Endothelial cell of umbilical vein (primary cell): ENCODE measurements around the gene NABP1. TPM values are rescaled to one million over a fixed set of nuclear protein-coding genes. Genes with fewer than 3 reads are reported as not detected.
A peak's percentile ranks its signal among the peaks of the same experiment; 100 is the strongest.

Source experiments
- BruUV-seq: library from RNA; stranded (reverse); fragments of 400-500 nt; replicated peaks from 2 replicates; lab custom pipeline; 2021; lab: Mats Ljungman, UMichigan
- CTCF ChIA-PET: fragments of 300-600, 350-600 bp; sonication (Branson Sonifier 250); formaldehyde crosslinking; loops from one replicate; lab custom pipeline; 2021; ENCODE audit warnings: antibody characterized with exemption, inconsistent platforms; lab: Charles Lee
- POLR2A ChIA-PET: fragments of 300-600, 350-600 bp; sonication (Branson Sonifier 250); formaldehyde crosslinking; loops from one replicate; lab custom pipeline; 2021; ENCODE audit warnings: antibody characterized with exemption, inconsistent platforms; lab: Charles Lee
- DNase-seq: peaks from one replicate; pipeline ENCODE4 v3.0.0-alpha.2; 2011; ENCODE audit warnings: low read depth, low spot score
- FAIRE-seq: peaks from 2 replicates; lab custom pipeline; 2011; peaks lifted over from hg19 to GRCh38; lab: Jason Lieb, UNC
- H2AFZ ChIP-seq: 2 replicates; pipeline ENCODE4 v1.6.0; 2012; ENCODE audit warnings: low read depth, low read length, control low read depth, inconsistent platforms
- H3K27ac ChIP-seq: 2 replicates; pipeline ENCODE4 v1.5.1; 2011; ENCODE audit warnings: low read depth, mild to moderate bottlenecking, control low read depth, low read length, moderate library complexity; ENCODE audit not compliant: insufficient read depth
- H3K27me3 ChIP-seq, 2 experiments: 2 replicates each; pipeline versions ENCODE4 v1.6.0 to v1.6.1; 2011; ENCODE audit warnings: low read length in 2 of 2, mixed read lengths in 1 of 2; ENCODE audit not compliant: control insufficient read depth in 2 of 2, insufficient read depth in 2 of 2
- H3K36me3 ChIP-seq, 2 experiments: 2 replicates in 1 of 2; 3 replicates in 1 of 2; pipeline ENCODE4 v1.5.1; 2011; ENCODE audit warnings: low read length in 2 of 2, mild to moderate bottlenecking in 1 of 2, moderate library complexity in 1 of 2; ENCODE audit not compliant: control insufficient read depth in 2 of 2, insufficient read depth in 2 of 2; ENCODE audit errors: extremely low read depth in 1 of 2
- H3K4me1 ChIP-seq: 3 replicates; pipeline ENCODE4 v1.5.1; 2011; ENCODE audit warnings: mild to moderate bottlenecking, low read length; ENCODE audit not compliant: control insufficient read depth, insufficient read depth; ENCODE audit errors: extremely low read depth
- H3K4me2 ChIP-seq: 2 replicates; pipeline ENCODE4 v1.6.1; 2011; ENCODE audit warnings: low read length, control low read depth, mixed read lengths; ENCODE audit not compliant: insufficient read depth
- H3K4me3 ChIP-seq, 3 experiments: fragments of 200-600 bp in 1 of 3; sonication (generic), shearing (Covaris generic) in 1 of 3; replicated peaks in 1 of 3; 2 replicates each; pipeline ENCODE4 v1.5.1; 2011 to 2016; ENCODE audit warnings: control low read depth in 3 of 3, low read length in 3 of 3, mild to moderate bottlenecking in 2 of 3, inconsistent platforms in 1 of 3, low read depth in 1 of 3, moderate library complexity in 1 of 3; ENCODE audit not compliant: insufficient read depth in 1 of 3
- H3K79me2 ChIP-seq: 2 replicates; pipeline ENCODE4 v1.6.0; 2012; ENCODE audit warnings: low read length, inconsistent platforms; ENCODE audit not compliant: control insufficient read depth, insufficient read depth
- H3K9ac ChIP-seq: replicated peaks from 2 replicates; pipeline ENCODE3; 2011; ENCODE audit warnings: low read length, control low read depth; ENCODE audit not compliant: insufficient read depth; ENCODE audit errors: extremely low read depth
- H3K9me1 ChIP-seq: replicated peaks from 3 replicates; pipeline ENCODE4 v1.6.0; 2011; ENCODE audit warnings: mild to moderate bottlenecking, low read length; ENCODE audit not compliant: control insufficient read depth, insufficient read depth; ENCODE audit errors: extremely low read depth
- H3K9me3 ChIP-seq: replicated peaks from 2 replicates; pipeline ENCODE4 v1.5.1; 2012; ENCODE audit warnings: low read length, inconsistent platforms; ENCODE audit not compliant: control insufficient read depth, insufficient read depth
- H4K20me1 ChIP-seq: replicated peaks from 2 replicates; pipeline ENCODE3; 2011; ENCODE audit warnings: mild to moderate bottlenecking, low read length; ENCODE audit not compliant: control insufficient read depth, insufficient read depth; ENCODE audit errors: extremely low read depth
- GATA2 ChIP-seq: IDR thresholded peaks from 2 replicates; pipeline ENCODE4 v1.7.0; 2011; ENCODE audit warnings: low read depth, mild to moderate bottlenecking, moderate library complexity, mixed read lengths, low read length; ENCODE audit not compliant: insufficient read length, insufficient read depth
- JUN ChIP-seq: IDR thresholded peaks from 2 replicates; pipeline ENCODE4 v1.6.1; 2011; ENCODE audit warnings: borderline replicate concordance, low read depth; ENCODE audit not compliant: insufficient read length, insufficient read depth
- POLR2A ChIP-seq: IDR thresholded peaks from 2 replicates; pipeline ENCODE4 v1.6.1; 2012; ENCODE audit warnings: low read depth, mild to moderate bottlenecking, control low read depth, low read length
- POLR2AphosphoS5 ChIP-seq: IDR thresholded peaks from 2 replicates; pipeline ENCODE4 v1.6.1; 2012; ENCODE audit warnings: low read depth, mild to moderate bottlenecking, control low read depth, low read length, moderate library complexity; ENCODE audit not compliant: insufficient read depth
- dilution Hi-C: fragments of 300-500 bp; cut with MboI; formaldehyde crosslinking; loops from one replicate; pipeline ENCODE4 v1.15.0; 2019; ENCODE audit warnings: low sequenced_read_pairs; ENCODE audit not compliant: extremely low pct_ligation_motif_present
- intact Hi-C: fragments of 100-400 bp; cut with micrococcal nuclease; formaldehyde crosslinking; loops from one replicate; pipeline ENCODE4 v1.10.0; 2022
- polyA plus RNA-seq, 4 experiments: library from polyadenylated mRNA; depleted of rRNA in 3 of 4; stranded (reverse) in 3 of 4; unstranded in 1 of 4; fragments of >200 nt; gene quantifications; 2 replicates each; pipeline versions ENCODE4 v1.2.1 to v1.2.3, GENCODE V29; 2011 to 2012; ENCODE audit warnings: missing spikeins in 1 of 4
- total RNA-seq: library from RNA; stranded (reverse); gene quantifications from 2 replicates; pipeline ENCODE4 v1.2.3, GENCODE V29; 2021
- TF ChIP-seq, protein P1 (sequence below): IDR thresholded peaks from 2 replicates; pipeline ENCODE4 v1.6.1; 2011; ENCODE audit not compliant: insufficient read depth, insufficient read length
- TF ChIP-seq, protein P2 (sequence below), 2 donors: IDR thresholded peaks; 1 replicate in 1 of 2; 2 replicates in 1 of 2; pipeline ENCODE4 v1.5.1; 2011; ENCODE audit warnings: low read length in 2 of 2, mild to moderate bottlenecking in 2 of 2, moderate library complexity in 2 of 2, control low read depth in 1 of 2, inconsistent platforms in 1 of 2, low read depth in 1 of 2; ENCODE audit not compliant: insufficient read depth in 1 of 2; ENCODE audit errors: extremely low read depth in 1 of 2

The NABP1 gene
- total and polyA plus RNA-seq, 2 donors (not counting 3 experiments of a cell fraction or from before 2014, with no cell fraction given): 14.7 to 47.6 TPM

DNA sequence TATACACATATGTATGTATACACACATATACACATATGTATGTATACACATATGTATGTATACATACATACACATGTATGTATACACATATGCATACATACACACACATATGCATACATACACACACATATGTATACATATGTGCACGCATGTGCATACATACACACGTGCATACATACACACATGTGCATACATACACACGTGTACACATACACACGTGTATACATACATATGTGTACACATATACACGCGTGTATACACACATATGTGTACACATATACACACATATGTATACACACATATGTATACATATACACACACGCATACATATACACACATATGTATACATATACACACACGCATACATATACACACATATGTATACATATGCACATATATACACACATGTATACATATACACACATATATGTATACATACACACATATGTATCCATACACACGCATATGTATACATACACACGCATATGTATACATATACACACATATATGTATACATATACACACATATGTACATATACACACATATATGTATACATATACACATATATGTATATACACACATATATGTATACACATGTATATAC is 21.5 kb downstream of the NABP1 start:
- Histone ChIP-seq H3K4me3 (no peak overlapping the region), H3K9ac (no peak overlapping the region), H3K27me3 (no peaks in the 10 kb centered on the region), H3K4me2 (no peak overlapping the region), H2AFZ (no peak overlapping the region), H3K79me2 (no peaks in the 10 kb centered on the region), H3K27ac (no peak overlapping the region), H3K4me1 (no peaks in the 10 kb centered on the region), H4K20me1 (no peaks in the 10 kb centered on the region), H3K9me3 (no peaks in the 10 kb centered on the region), H3K9me1 (no peaks in the 10 kb centered on the region), H3K36me3 (no peaks in the 10 kb centered on the region)
- intact Hi-C loops (no loop called here), dilution Hi-C loops (no loop called here)
- ChIA-PET CTCF (no interaction called here), POLR2A (no interaction called here)
- BruUV-seq: no TSS peak
- TF ChIP-seq, protein P1, sequence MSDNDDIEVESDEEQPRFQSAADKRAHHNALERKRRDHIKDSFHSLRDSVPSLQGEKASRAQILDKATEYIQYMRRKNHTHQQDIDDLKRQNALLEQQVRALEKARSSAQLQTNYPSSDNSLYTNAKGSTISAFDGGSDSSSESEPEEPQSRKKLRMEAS: no peak
- TF ChIP-seq JUN: no peak
- TF ChIP-seq POLR2A: peak; percentile 45
- TF ChIP-seq POLR2AphosphoS5: no peak
- no peak for FAIRE-seq
- no peak for DNase-seq

DNA sequence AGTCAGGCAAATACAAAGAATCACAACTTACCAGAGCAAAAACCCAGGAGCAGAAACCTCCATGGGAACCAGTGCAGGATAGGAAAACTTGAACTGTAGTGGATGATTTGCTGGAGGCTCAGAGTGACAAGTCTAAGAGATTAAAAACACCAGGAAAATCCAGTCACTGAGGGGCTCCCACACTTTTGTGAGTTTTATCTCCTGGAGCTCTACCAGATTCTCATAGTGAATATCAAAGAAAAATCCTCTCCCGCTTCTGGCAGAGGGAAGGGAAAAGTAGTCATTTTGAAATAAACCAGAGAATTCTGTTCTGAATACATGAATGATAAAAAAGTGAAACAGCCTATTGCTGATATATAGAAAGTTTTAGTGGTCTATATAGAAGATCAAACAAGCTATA is 23.1 kb downstream of the NABP1 start:
- no peaks in the 10 kb centered on the region for H3K9me1 ChIP-seq
- H3K36me3 ChIP-seq: no peaks in the 10 kb centered on the region
- no peaks in the 10 kb centered on the region for H3K27me3 ChIP-seq
- H3K4me3 ChIP-seq: no peak overlapping the region
- CTCF ChIA-PET: interaction anchor here (0.7 kb wide), 1 partner anchor 132 kb away, joined by 3 read pairs; no protein-coding TSS in a partner anchor
- no peaks in the 10 kb centered on the region for H3K79me2 ChIP-seq
- H4K20me1 ChIP-seq: no peaks in the 10 kb centered on the region
- H3K4me1 ChIP-seq: no peaks in the 10 kb centered on the region
- H3K4me2 ChIP-seq: no peak overlapping the region
- POLR2A ChIA-PET: interaction anchor here (0.7 kb wide), 1 partner anchor 23 kb away, joined by 3 read pairs; the partner anchor contains the start of gene NABP1
- TF ChIP-seq, protein P2, sequence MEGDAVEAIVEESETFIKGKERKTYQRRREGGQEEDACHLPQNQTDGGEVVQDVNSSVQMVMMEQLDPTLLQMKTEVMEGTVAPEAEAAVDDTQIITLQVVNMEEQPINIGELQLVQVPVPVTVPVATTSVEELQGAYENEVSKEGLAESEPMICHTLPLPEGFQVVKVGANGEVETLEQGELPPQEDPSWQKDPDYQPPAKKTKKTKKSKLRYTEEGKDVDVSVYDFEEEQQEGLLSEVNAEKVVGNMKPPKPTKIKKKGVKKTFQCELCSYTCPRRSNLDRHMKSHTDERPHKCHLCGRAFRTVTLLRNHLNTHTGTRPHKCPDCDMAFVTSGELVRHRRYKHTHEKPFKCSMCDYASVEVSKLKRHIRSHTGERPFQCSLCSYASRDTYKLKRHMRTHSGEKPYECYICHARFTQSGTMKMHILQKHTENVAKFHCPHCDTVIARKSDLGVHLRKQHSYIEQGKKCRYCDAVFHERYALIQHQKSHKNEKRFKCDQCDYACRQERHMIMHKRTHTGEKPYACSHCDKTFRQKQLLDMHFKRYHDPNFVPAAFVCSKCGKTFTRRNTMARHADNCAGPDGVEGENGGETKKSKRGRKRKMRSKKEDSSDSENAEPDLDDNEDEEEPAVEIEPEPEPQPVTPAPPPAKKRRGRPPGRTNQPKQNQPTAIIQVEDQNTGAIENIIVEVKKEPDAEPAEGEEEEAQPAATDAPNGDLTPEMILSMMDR (IDR thresholded peaks at IDR 0.05; ENCODE audit: extremely low read depth in 1 of 2, insufficient read depth in 1 of 2, low read depth in 1 of 2, low read length in 2 of 2): no peak
- TF ChIP-seq JUN (no peak), GATA2 (no peak)
- TF ChIP-seq, protein P1: no peak
- no peak overlapping the region for H3K9ac ChIP-seq
- no TSS peak for BruUV-seq
- dilution Hi-C loops: loop anchor here (25.0 kb wide), 1 partner anchor 139 kb away; no protein-coding TSS in a partner anchor
- DNase-seq (no peak), FAIRE-seq (no peak)
- no peaks in the 10 kb centered on the region for H3K9me3 ChIP-seq
- intact Hi-C loops: no loop called here
- no peak overlapping the region for H2AFZ ChIP-seq
- H3K27ac ChIP-seq: no peak overlapping the region
